Measurements from ENCODE around the gene TIGD3.

The TIGD3 gene

DNA sequence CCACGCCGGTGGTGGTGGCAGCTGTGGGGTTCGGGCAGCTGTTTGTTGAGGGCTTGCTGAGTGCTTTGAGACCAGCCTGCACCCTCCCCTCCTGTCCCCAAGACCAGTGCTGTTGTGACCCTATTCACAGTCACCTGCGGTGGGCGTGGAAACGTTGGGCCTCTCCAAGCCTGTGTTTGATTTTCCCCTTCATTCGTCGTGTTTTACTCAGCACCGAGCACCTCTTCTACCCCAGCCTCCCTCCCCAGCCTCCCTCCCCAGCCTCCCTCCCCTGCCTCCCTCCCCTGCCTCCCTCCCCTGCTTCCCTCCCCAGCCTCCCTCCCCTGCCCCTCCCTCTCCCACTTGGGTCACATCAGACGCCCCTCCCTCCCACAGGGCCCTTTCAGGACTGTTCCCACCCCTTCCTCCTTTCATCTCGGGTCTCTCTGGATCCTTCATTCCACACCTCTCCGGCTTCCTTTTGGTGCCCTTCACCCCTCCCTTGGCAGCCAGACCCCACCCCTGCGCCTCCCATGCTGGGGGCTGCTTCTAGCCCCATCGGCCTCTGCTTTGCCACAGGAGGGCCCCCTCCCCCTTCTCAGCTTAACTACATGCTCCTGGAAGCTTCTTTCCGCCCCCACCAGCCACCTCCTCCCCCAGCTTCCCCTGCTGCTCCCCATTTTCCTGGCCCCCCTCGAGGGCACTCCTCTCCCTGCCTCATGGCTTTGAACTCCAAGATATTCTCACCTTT is 46.7 kb downstream of the TIGD3 start:
- H3K4me3 ChIP-seq (ENCODE audit: low read depth, low read length) = no peak overlapping the region
- TF ChIP-seq, protein P1, sequence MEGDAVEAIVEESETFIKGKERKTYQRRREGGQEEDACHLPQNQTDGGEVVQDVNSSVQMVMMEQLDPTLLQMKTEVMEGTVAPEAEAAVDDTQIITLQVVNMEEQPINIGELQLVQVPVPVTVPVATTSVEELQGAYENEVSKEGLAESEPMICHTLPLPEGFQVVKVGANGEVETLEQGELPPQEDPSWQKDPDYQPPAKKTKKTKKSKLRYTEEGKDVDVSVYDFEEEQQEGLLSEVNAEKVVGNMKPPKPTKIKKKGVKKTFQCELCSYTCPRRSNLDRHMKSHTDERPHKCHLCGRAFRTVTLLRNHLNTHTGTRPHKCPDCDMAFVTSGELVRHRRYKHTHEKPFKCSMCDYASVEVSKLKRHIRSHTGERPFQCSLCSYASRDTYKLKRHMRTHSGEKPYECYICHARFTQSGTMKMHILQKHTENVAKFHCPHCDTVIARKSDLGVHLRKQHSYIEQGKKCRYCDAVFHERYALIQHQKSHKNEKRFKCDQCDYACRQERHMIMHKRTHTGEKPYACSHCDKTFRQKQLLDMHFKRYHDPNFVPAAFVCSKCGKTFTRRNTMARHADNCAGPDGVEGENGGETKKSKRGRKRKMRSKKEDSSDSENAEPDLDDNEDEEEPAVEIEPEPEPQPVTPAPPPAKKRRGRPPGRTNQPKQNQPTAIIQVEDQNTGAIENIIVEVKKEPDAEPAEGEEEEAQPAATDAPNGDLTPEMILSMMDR (IDR thresholded peaks at IDR 0.05; ENCODE audit: insufficient read depth, low read length, missing control alignments) = no peak
- no peak for DNase-seq (ENCODE audit: low read depth, low spot score)
- POLR2A ChIA-PET = interaction anchor here (1.2 kb wide), 1 partner anchor 21 kb away, joined by 3 read pairs; the partner anchor contains the start of gene NEAT1
- CTCF ChIA-PET = interaction anchor here (2.6 to 11.7 kb wide), 2 partner anchors 10 to 15 kb away, joined by 13 to 123 read pairs; no protein-coding TSS in a partner anchor

DNA sequence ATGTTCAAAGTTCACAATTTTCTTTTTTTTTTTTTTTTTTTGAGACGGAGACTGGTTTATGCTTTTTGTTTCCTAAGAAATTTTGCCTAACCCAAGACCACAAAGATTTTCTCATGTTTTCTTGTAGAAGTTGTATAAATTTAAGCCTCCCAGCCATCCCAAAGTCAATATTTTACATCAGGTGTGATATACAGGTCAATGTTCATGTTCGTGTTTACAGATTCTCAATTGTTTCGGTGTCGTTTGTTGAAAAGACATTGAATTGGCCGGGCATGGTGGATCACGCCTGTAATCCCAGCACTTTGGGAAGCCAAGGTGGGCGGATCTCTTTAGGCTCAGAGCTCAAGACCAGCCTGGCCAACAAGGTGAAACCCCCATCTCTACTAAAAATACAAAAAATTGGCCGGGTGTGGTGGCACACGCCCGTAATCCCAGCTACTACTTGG is 47.3 kb downstream of the TIGD3 start:
- H3K4me3 ChIP-seq (ENCODE audit: low read depth, low read length) = no peak overlapping the region
- CTCF ChIA-PET = interaction anchor here (11.7 kb wide), 1 partner anchor 14 kb away, joined by 123 read pairs; no protein-coding TSS in a partner anchor
- TF ChIP-seq, protein P1 (IDR thresholded peaks at IDR 0.05; ENCODE audit: insufficient read depth, low read length, missing control alignments) = no peak
- DNase-seq (ENCODE audit: low read depth, low spot score) = no peak
- POLR2A ChIA-PET = interaction anchor here (1.2 kb wide), 1 partner anchor 21 kb away, joined by 3 read pairs; the partner anchor contains the start of gene NEAT1

DNA sequence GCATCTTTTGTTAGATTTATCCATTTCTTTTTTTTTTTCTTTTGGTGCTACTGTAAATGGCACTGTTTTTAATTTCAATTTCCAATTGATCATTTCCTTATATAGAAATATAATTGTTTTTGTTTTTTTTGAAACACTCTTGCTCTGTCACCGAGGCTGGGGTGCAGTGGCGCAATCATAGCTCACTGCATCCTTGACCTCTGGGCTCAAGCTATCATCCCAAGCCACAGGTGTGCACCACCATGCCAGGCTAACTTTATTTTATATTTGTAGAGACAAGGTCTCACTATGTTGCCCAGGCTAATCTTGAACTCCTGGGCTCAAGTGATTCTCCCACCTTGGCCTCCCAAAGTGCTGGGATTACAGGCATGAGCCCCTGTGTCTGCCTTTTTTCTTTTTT is 48.2 kb downstream of the TIGD3 start:
- CTCF ChIA-PET = interaction anchor here (0.7 to 11.7 kb wide), 2 partner anchors 13 to 77 kb away, joined by 4 to 123 read pairs; no protein-coding TSS in a partner anchor
- H3K4me3 ChIP-seq (ENCODE audit: low read depth, low read length) = no peak overlapping the region
- TF ChIP-seq, protein P1 (IDR thresholded peaks at IDR 0.05; ENCODE audit: insufficient read depth, low read length, missing control alignments) = no peak
- POLR2A ChIA-PET = no interaction called here
- no peak for DNase-seq (ENCODE audit: low read depth, low spot score)

DNA sequence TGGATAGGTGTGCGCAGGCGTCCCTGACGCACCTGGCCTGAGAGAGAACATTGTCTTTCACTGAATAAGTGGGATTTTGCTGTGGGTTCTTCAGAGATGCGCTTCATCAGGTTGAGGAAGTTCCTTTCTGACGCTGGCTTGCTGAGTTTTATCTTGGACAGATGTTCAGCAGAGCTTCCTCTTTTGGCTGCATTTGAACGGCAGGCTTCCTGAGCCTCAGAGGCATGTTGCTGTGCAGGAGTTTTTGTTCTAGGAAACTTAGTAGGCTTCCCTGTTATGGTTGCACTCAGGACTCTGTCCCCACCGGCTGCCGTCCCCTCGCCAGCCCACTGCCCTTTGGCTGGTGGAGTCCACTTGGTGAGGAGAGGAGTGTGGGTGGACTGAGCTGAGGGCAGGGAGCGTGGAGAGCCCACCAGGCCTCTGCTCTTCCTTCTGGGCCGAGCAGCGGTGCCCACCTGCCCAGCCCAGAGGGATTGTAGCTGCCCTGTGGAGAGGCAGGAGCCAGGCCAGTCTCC is 49.1 kb downstream of the TIGD3 start:
- CTCF ChIA-PET = interaction anchor here (1.7 to 11.7 kb wide), 2 partner anchors 9 to 13 kb away, joined by 7 to 123 read pairs; no protein-coding TSS in a partner anchor
- POLR2A ChIA-PET = no interaction called here
- no peak for DNase-seq (ENCODE audit: low read depth, low spot score)
- TF ChIP-seq, protein P1 (IDR thresholded peaks at IDR 0.05; ENCODE audit: insufficient read depth, low read length, missing control alignments) = no peak
- H3K4me3 ChIP-seq (ENCODE audit: low read depth, low read length) = no peak overlapping the region

DNA sequence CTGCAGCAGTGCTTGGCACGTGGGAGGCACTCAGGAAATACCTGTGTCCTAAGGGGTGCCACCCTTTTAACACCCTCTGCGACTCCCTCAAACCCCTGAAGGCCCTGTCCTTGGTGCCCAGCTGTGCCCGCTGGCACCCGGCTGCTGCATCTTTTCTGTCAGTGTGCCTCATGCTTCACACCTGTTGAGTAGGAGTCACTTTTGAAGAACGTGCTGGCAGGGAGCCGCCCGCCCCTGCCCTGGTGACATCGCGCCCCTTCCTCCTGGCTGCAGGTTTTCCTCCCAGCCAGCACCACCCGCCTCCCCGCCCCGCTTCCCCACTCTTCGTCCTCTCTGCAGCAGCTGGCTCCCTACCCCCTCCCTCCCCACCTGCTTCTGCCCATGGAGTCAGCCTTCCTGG is 49.7 kb downstream of the TIGD3 start:
- CTCF ChIA-PET = interaction anchor here (1.7 to 11.7 kb wide), 2 partner anchors 8 to 12 kb away, joined by 7 to 123 read pairs; no protein-coding TSS in a partner anchor

More for the DNA sequence above, 49.7 kb downstream of the TIGD3 start:
- no peak overlapping the region for H3K4me3 ChIP-seq (ENCODE audit: low read depth, low read length)
- no peak for DNase-seq (ENCODE audit: low read depth, low spot score)
- TF ChIP-seq, protein P1 (IDR thresholded peaks at IDR 0.05; ENCODE audit: insufficient read depth, low read length, missing control alignments) = no peak
- POLR2A ChIA-PET = no interaction called here

Data from AG04449 (cell line).